PC-3 (cell line): ENCODE results near the gene CASZ1.

Experiments
- CTCF ChIP-seq: fragments of 300-600 bp; sonication (generic); conservative IDR thresholded peaks from 2 replicates; pipeline ENCODE4 v1.5.1; 2017; ENCODE audit warnings: antibody characterized with exemption, low read depth, mild to moderate bottlenecking, low read length
- EZH2 ChIP-seq: fragments of 300-600 bp; sonication (generic); IDR thresholded peaks from one replicate; pipeline ENCODE4 v1.6.1; 2017; ENCODE audit warnings: antibody characterized with exemption, mild to moderate bottlenecking, low read length; ENCODE audit not compliant: unreplicated experiment

DNA sequence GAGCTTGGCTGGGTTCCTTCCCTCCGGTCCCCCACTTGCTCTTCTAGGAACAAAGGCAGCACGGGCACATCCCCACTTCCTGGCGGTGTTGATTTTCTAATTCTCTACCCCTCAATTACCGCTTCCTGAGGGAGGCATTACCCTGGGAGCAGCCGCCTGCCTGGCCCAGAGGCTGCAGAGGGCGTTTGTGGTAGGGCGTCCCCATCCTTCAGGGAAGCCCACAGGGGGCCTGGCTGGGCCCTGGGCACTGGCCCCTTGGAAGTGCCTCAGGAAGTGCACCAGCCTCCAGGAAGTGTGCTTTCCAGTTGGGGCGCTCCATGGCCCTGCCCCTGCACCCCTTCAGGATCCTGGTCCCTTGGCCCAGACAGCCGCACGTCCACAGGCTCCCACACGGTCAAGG lies 42.1 kb upstream of the CASZ1 start:
- TF ChIP-seq EZH2: no peak
- no peak for TF ChIP-seq CTCF
